HFF-Myc (cell line): ENCODE data around the gene MAEL.
A peak's percentile ranks its signal among the peaks of the same experiment; 100 is the strongest.

Source experiments
- DNase-seq: peaks from one replicate; pipeline ENCODE4 v3.0.0-alpha.2; 2011; ENCODE audit warnings: low read depth; ENCODE audit errors: extremely low read depth
- H3K4me3 ChIP-seq: replicated peaks from 2 replicates; pipeline ENCODE4 v1.5.1; 2011; ENCODE audit warnings: low read depth, mild to moderate bottlenecking, control low read depth, low read length
- CTCF ChIP-seq: IDR thresholded peaks from 2 replicates; pipeline ENCODE4 v1.5.1; 2012; ENCODE audit warnings: mild to moderate bottlenecking, low read depth, low read length, control low read depth; ENCODE audit errors: missing control alignments

The MAEL gene

DNA sequence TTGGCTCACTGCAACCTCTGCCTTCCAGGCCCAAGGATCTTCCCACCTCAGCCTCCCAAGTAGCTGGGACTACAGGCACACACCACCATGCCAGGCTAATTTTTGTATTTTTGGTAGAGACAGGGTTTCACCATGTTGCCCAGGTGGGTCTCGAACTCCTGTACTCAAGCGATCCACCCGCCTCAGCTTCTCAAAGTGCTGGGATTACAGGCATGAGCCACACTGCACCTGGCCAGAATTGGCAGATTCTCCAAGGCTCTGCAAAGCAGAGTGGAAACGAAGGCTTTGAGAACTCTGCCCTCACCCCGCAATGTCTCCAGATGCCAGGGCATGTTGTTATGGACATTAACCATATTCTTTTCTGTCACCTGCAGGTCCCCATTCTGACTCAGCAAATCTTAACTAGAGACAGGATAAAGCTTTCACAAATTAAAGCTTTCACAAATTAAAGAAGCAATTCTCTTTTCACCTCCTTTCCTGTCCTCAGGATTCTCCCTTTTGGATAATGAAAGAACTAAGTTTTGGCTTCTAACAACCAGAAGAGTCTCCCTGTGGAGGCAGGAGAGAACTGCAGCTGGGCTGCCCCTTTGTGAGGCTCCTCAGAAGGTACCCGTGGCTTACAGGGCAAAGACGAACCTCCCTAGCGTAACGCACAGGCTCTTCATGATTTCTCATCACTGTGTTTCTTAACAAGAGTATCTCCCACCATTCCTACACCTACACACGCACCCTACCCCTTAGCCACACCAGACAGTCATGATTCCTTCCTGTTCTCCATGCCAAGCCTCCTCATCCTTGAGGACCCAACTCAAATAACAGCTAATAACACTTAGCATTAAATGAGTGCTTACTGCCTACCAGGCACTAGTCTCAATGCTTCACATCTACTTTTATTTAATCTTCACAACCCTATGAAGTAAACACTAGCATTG lies 71.3 kb downstream of the MAEL start:
- no peak overlapping the region for H3K4me3 ChIP-seq
- no peak for DNase-seq
- TF ChIP-seq CTCF = peak; percentile 5

DNA sequence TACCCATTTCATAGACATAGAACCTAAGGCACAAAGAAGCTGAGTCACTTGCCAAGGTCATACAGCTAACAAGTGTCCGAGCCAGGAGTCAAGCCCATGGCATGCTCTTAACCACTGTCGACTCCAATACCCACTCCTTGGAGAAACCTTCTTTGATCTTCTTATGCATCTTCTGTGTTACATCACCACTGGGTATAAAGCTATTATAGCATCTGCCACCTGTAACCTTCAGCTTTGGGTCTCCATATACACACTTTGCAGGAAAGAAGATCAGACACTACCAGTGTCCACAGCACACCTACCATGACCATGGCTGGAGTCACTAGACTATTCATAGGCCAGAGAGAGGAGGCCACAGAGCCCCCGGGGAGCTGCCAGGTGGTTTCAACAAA lies 72.0 kb downstream of the MAEL start:
- no peak for DNase-seq
- no peak overlapping the region for H3K4me3 ChIP-seq
- TF ChIP-seq CTCF = no peak

- no peak for DNase-seq
- no peak for TF ChIP-seq CTCF
- H3K4me3 ChIP-seq = no peak overlapping the region
These were observed 75.5 kb downstream of the MAEL start for GRCh38 chr1:167064621-167065020.

- DNase-seq = no peak
- TF ChIP-seq CTCF = no peak
- no peak overlapping the region for H3K4me3 ChIP-seq
These were observed 76.4 kb downstream of the MAEL start for GRCh38 chr1:167065471-167065870.

DNA sequence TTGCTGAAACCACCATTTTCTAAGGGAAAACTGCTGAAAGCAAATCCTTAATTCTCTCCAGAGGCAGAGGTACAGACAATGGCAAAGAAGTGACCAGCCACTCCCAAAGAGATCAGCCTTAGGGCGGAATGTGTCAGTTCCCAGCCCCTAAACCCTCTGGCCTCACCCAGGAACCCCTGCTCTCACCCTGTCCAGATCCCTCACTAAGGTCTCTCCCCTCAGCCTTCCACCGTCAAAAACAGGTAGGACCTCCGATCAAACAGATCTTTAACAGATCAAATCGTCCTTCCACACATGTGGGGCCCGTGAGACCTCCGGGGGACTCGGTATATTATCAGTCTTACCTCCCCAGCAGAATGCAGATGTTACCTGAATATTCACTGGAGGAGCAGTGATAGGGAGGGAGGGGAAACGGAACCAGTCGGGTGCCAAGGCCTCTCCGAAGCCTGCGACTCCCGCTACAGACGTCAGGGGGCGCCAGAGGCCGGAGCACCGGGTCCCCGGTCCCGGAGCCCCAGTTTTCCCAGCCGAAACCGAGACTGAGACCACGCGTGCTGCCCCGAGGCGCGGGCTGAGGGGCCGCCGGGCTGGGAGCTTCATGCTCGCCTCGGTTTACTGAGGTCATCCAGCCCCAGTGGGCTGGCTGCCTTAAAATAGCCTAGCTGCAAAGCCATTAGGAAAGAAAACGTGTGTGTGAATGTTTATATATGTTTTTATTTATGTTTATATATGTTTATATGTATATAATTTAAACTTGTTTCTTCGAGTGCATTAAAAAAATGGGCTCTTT lies 77.4 kb downstream of the MAEL start:
- no peak overlapping the region for H3K4me3 ChIP-seq
- peak; percentile 97 for TF ChIP-seq CTCF
- no peak for DNase-seq

- TF ChIP-seq CTCF = no peak
- DNase-seq = no peak
These were observed 78.8 kb downstream of the MAEL start for GRCh38 chr1:167067904-167068303.

More at GRCh38 chr1:167067904-167068303, 78.8 kb downstream of the MAEL start:
- H3K4me3 ChIP-seq = no peak overlapping the region
